ENCODE measurements around the gene SPACA4. TPM values are rescaled to one million over a fixed set of nuclear protein-coding genes. Genes with fewer than 3 reads are reported as not detected.

SPACA4 gene
- total and polyA plus RNA-seq, 2 of the 4 experiments (the other 2 are of a cell fraction), result not detected

GRCh38 chr19:48556825-48557224, 49.7 kb upstream of the SPACA4 start (continued):
- TF ChIP-seq MXI1 (IDR thresholded peaks at IDR 0.05; ENCODE audit: borderline replicate concordance, low read depth, low read length) (no peak), MAZ (IDR thresholded peaks at IDR 0.05; ENCODE audit: borderline replicate concordance, low read depth, low read length) (no peak), CEBPB (IDR thresholded peaks at IDR 0.05; ENCODE audit: low read depth, low read length) (no peak)

- Histone ChIP-seq H2BK20ac (ENCODE audit: low read depth, low read length) (no peak overlapping the region), H4K8ac (ENCODE audit: low read depth in 2 of 2, low read length in 2 of 2) (peak overlapping the region in 1 of 2 experiments; percentile 1; a peak in 1 of 4 replicates), H3K4me3 (ENCODE audit: insufficient read depth, low read depth, low read length) (no peak overlapping the region), H3K4me1 (ENCODE audit: control insufficient read depth, insufficient read depth, low read length) (peaks cover 8% of the 10 kb centered on the region), H3K27ac (ENCODE audit: insufficient read depth, low read length) (no peak overlapping the region), H3K4ac (ENCODE audit: low read depth, low read length) (no peak overlapping the region), H3K9me3 (ENCODE audit: control insufficient read depth, insufficient read depth, low read length) (no peaks in the 10 kb centered on the region), H4K5ac (ENCODE audit: low read depth, low read length) (no peak overlapping the region), H4K20me1 (ENCODE audit: insufficient read depth, low read length) (no peaks in the 10 kb centered on the region), H2BK15ac (ENCODE audit: low read depth, low read length) (no peak overlapping the region), H3K79me1 (ENCODE audit: low read depth in 1 of 2, low read length in 2 of 2) (no peaks in the 10 kb centered on the region), H2AK9ac (replicated peaks; ENCODE audit: low read depth, low read length, poor library complexity) (no peak overlapping the region), H2AFZ (replicated peaks; ENCODE audit: low read length, poor library complexity) (peak overlapping the region; percentile 87), H3K9me1 (ENCODE audit: insufficient read depth, low read length) (peaks cover 2% of the 10 kb centered on the region; the same call in 1 of the 2 replicates), H3K9ac (ENCODE audit: low read depth, low read length) (no peak overlapping the region), H3K23ac (ENCODE audit: low read depth, low read length) (no peak overlapping the region), H2AK5ac (ENCODE audit: low read depth, low read length) (0 out of 2 replicates have a peak overlapping the region, but pooled peaks have one; percentile 49), H3K27me3 (ENCODE audit: control insufficient read depth, insufficient read depth, low read length) (no peaks in the 10 kb centered on the region), H2BK120ac (ENCODE audit: low read depth, low read length) (no peak overlapping the region), H3K36me3 (ENCODE audit: control insufficient read depth, insufficient read depth, low read length) (no peaks in the 10 kb centered on the region), H2BK5ac (ENCODE audit: low read depth, low read length, poor library complexity, severe bottlenecking) (no peak overlapping the region), H3K14ac (replicated peaks; ENCODE audit: low read depth, low read length) (no peak overlapping the region), H3K56ac (ENCODE audit: extremely low read depth, insufficient read depth, low read length) (no peak overlapping the region), H3K18ac (ENCODE audit: low read depth, low read length) (no peak overlapping the region), H4K91ac (ENCODE audit: insufficient read depth, low read depth, low read length) (no peak overlapping the region), H3K4me2 (ENCODE audit: low read depth, low read length) (no peak overlapping the region)
- WGBS, 2 experiments (ENCODE audit: extremely low coverage in 2 of 2, insufficient read length in 1 of 2), result 35% methylated on average over 19 of the region's 27 CpGs; no CpG with 5 or more reads in 1 of the 2 experiments
- intact Hi-C loops (cut with micrococcal nuclease) (no loop called here), in situ Hi-C loops (cut with MboI; ENCODE audit: low sequenced_read_pairs) (no loop called here), dilution Hi-C loops (cut with HindIII; ENCODE audit: low sequenced_read_pairs, unreplicated experiment) (no loop called here)
- ChIA-PET CTCF (no interaction called here), POLR2A (ENCODE audit: unreplicated experiment) (no interaction called here)
- BruUV-seq (replicated peaks), result no TSS peak
- ATAC-seq (ENCODE audit: low read depth) (no peak), DNase-seq (peak; percentile 40)
- TF ChIP-seq SMC3 (IDR thresholded peaks at IDR 0.05; ENCODE audit: low read depth, low read length) (no peak), BHLHE40 (IDR thresholded peaks at IDR 0.05; ENCODE audit: low read depth, low read length) (no peak), RAD21 (IDR thresholded peaks at IDR 0.05; ENCODE audit: low read length) (no peak), CEBPB (IDR thresholded peaks at IDR 0.05; ENCODE audit: low read depth, low read length) (no peak), POLR2A (IDR thresholded peaks at IDR 0.05; ENCODE audit: low read depth, low read length) (no peak), FOS (IDR thresholded peaks at IDR 0.05; ENCODE audit: low read depth, low read length) (no peak)
Observed at GRCh38 chr19:48558018-48558684, 48.4 kb upstream of the SPACA4 start.
